Stimulated activated naive B cell treated with anti-CD40 and anti-IgM and Interleukin-4, amounts not matched to agents 10 μg/mL and 1 μg/mL and 100 μg/mL, for 72 hours (primary cell): ENCODE results near the gene YKT6.

Experiments
- ATAC-seq, 2 donors: fragments of 150-1000 bp; cut with Tn5 transposase; replicated peaks; 2 replicates each; pipeline ENCODE4 v1.10.0; 2021; ENCODE audit warnings: moderate library complexity in 1 of 2
- DNase-seq: peaks from one replicate; pipeline ENCODE4 v3.0.0; 2021
- H3K27ac Mint-ChIP-seq: one replicate; pipeline ENCODE4 v1.8.0; 2022; ENCODE audit warnings: mild to moderate bottlenecking, mixed read lengths
- H3K27me3 Mint-ChIP-seq, 2 donors: one replicate each; pipeline ENCODE4 v1.8.0; 2022; ENCODE audit warnings: mixed read lengths in 2 of 2
- H3K36me3 Mint-ChIP-seq, 2 donors: one replicate each; pipeline ENCODE4 v1.8.0; 2022; ENCODE audit warnings: mixed read lengths in 2 of 2, mild to moderate bottlenecking in 1 of 2
- H3K4me1 Mint-ChIP-seq, 2 donors: one replicate each; pipeline ENCODE4 v1.8.0; 2022; ENCODE audit warnings: mixed read lengths in 2 of 2, mild to moderate bottlenecking in 1 of 2
- H3K4me3 Mint-ChIP-seq, 2 donors: one replicate each; pipeline ENCODE4 v1.8.0; 2022; ENCODE audit warnings: mild to moderate bottlenecking in 2 of 2, mixed read lengths in 2 of 2, moderate library complexity in 1 of 2
- H3K9me3 Mint-ChIP-seq, 2 donors: one replicate each; pipeline ENCODE4 v1.8.0; 2022; ENCODE audit warnings: mixed read lengths in 2 of 2, mild to moderate bottlenecking in 1 of 2

The YKT6 gene

GRCh38 chr7:44182827-44183226, 18.0 kb upstream of the YKT6 start:
- H3K27me3 Mint-ChIP-seq: peaks cover 0 to 8% of the 10 kb centered on the region in 2 donors
- H3K9me3 Mint-ChIP-seq: peaks cover 4 to 9% of the 10 kb centered on the region in 2 donors
- no peak overlapping the region for H3K27ac Mint-ChIP-seq
- DNase-seq: no peak
- H3K36me3 Mint-ChIP-seq: no peaks in the 10 kb centered on the region
- no peak for ATAC-seq
- peaks cover 4 to 6% of the 10 kb centered on the region in 2 donors for H3K4me1 Mint-ChIP-seq
- H3K4me3 Mint-ChIP-seq: no peak overlapping the region

- Mint-ChIP-seq H3K4me1 (peaks cover 4 to 6% of the 10 kb centered on the region in 2 donors), H3K4me3 (no peak overlapping the region), H3K36me3 (no peaks in the 10 kb centered on the region), H3K27me3 (peaks cover 0 to 4% of the 10 kb centered on the region in 2 donors), H3K27ac (no peak overlapping the region), H3K9me3 (peaks cover 4 to 9% of the 10 kb centered on the region in 2 donors)
- ATAC-seq (no peak), DNase-seq (no peak)
Measured at GRCh38 chr7:44183386-44183785, 17.4 kb upstream of the YKT6 start.

DNA sequence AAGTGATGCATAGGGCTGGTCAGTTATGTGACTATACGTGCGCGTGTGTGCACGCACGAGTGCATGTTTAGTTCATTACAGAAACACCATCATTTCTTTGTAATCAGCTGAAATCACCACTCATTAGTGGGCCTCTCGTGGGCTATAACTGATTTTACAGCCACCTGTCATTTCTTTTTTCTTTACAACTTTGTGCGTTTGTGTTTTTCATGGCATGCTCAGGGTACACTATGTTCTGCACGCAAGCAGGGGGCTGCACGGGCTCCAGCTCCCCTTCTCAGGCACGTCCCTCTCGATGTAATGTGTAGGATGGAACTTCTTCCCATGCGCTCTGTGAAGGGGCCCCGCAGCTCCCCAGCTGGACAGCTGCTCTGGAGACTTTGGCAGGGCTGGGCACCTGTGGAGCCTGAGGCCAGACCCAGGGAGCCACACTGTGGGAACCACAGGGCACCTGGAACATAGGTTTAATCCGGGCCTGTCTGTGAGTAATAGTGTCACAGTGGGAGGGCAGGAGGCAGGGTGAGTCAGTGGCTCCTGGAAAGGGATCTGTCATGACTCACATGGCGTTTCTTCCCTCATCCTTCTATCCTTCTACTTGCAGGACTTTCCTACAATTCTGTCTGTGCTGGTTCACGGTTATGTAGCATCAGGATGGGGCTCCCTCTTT, 16.4 kb upstream of the YKT6 start:
- Mint-ChIP-seq H3K4me3 (no peak overlapping the region), H3K36me3 (no peaks in the 10 kb centered on the region), H3K4me1 (peaks cover 4 to 6% of the 10 kb centered on the region in 2 donors), H3K9me3 (peaks cover 4 to 9% of the 10 kb centered on the region in 2 donors), H3K27me3 (peaks cover 0 to 1% of the 10 kb centered on the region in 2 donors), H3K27ac (no peak overlapping the region)
- ATAC-seq (no peak), DNase-seq (no peak)

- H3K27ac Mint-ChIP-seq: no peak overlapping the region
- peaks cover 4 to 9% of the 10 kb centered on the region in 2 donors for H3K9me3 Mint-ChIP-seq
- no peak overlapping the region for H3K4me3 Mint-ChIP-seq
- no peaks in the 10 kb centered on the region for H3K36me3 Mint-ChIP-seq
- peaks cover 4 to 6% of the 10 kb centered on the region in 2 donors for H3K4me1 Mint-ChIP-seq
- no peak for DNase-seq
- no peaks in the 10 kb centered on the region for H3K27me3 Mint-ChIP-seq
- ATAC-seq: no peak
Measured at GRCh38 chr7:44184873-44185446, 15.8 kb upstream of the YKT6 start.

DNA sequence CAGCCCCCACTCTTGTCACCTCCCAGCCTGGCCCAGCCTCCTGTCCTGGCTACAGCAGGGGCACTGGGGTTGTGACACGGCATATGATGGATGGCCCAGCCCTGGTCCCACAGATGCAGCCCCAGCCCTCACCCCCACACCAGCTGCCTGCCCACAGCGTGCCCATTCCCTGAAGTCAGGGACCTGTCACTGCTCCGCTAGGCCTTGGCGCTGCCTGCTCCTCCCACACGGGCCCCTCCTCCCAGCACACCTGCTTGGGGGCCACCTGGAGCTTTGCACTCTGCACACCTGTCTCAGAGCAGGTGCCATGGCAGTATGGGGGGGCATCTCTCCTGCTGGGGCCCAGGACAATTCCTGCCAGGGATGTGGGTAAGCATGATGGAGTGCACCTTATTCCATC, 15.0 kb upstream of the YKT6 start:
- DNase-seq (no peak), ATAC-seq (no peak)
- peaks cover 4 to 6% of the 10 kb centered on the region in 2 donors for H3K4me1 Mint-ChIP-seq
- peaks cover 4 to 9% of the 10 kb centered on the region in 2 donors for H3K9me3 Mint-ChIP-seq
- H3K4me3 Mint-ChIP-seq: no peak overlapping the region
- H3K27me3 Mint-ChIP-seq: no peaks in the 10 kb centered on the region
- H3K36me3 Mint-ChIP-seq: no peaks in the 10 kb centered on the region
- no peak overlapping the region for H3K27ac Mint-ChIP-seq

GRCh38 chr7:44186736-44187135, 14.0 kb upstream of the YKT6 start:
- Mint-ChIP-seq H3K27me3 (no peaks in the 10 kb centered on the region), H3K4me3 (no peak overlapping the region), H3K9me3 (peaks cover 4 to 9% of the 10 kb centered on the region in 2 donors), H3K36me3 (no peaks in the 10 kb centered on the region), H3K4me1 (peaks cover 4 to 6% of the 10 kb centered on the region in 2 donors), H3K27ac (peak overlapping the region; percentile 28)
- ATAC-seq (no peak), DNase-seq (no peak)

GRCh38 chr7:44187636-44188416, 13.0 kb upstream of the YKT6 start:
- Mint-ChIP-seq H3K9me3 (peaks cover 3% of the 10 kb centered on the region in 2 donors), H3K27ac (no peak overlapping the region)

GRCh38 chr7:44188480-44189225, 12.1 kb upstream of the YKT6 start:
- H3K27me3 Mint-ChIP-seq: peaks cover 8 to 15% of the 10 kb centered on the region in 2 donors
- no peak overlapping the region for H3K4me3 Mint-ChIP-seq
- no peaks in the 10 kb centered on the region for H3K9me3 Mint-ChIP-seq
- peaks cover 6% of the 10 kb centered on the region in 2 donors for H3K4me1 Mint-ChIP-seq
- no peak for DNase-seq
- H3K36me3 Mint-ChIP-seq: no peaks in the 10 kb centered on the region
- no peak overlapping the region for H3K27ac Mint-ChIP-seq
- ATAC-seq: no peak

More at GRCh38 chr7:44187636-44188416, 13.0 kb upstream of the YKT6 start:
- no peak for ATAC-seq
- H3K4me1 Mint-ChIP-seq: peaks cover 4 to 6% of the 10 kb centered on the region in 2 donors
- DNase-seq: no peak
- peaks cover 3 to 9% of the 10 kb centered on the region in 2 donors for H3K27me3 Mint-ChIP-seq
- no peaks in the 10 kb centered on the region for H3K36me3 Mint-ChIP-seq
- H3K4me3 Mint-ChIP-seq: no peak overlapping the region

DNA sequence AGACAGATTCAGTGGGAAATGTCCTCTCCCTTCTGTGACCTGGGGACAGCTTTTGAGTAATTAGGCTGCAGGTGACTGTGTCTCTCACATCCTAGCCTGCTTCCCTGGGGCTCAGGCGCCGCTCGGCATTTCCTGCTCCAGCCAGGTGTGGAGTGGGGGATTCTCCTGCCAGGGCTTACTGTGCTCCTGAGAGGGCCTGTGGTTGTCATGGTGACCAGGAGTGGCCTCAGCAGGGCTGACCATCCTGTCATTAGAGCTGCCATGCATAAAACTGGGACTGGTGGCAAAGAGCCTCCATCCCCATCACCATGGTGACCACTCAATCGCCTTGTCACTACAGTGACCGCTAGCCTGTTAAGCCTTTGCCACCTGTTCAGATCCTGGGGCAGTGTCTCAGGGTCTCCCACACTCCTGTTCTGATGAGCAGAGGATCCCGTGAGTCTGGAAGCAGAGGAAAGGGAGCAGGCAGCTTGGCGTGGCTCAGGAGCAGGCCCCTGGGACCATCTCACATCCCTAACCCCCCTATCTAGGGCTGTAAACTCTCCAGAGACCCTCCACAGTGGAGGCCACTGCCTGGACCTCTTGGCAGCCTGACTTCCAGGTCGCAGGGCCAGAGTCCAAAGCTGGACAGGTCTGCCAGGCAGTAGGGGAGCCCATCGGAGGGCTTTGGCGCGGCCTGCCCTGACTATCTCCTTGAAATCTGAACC, 11.3 kb upstream of the YKT6 start, which contains the start of gene GCK:
Gene GCK (minus strand): TSS at position 154 of the 707 bp plus-strand sequence. CDS start 486 bp downstream, outside the sequence.
- DNase-seq: no peak
- H3K4me1 Mint-ChIP-seq: peaks cover 6 to 9% of the 10 kb centered on the region in 2 donors
- H3K27me3 Mint-ChIP-seq: peaks cover 12 to 15% of the 10 kb centered on the region in 2 donors
- no peak for ATAC-seq
- no peaks in the 10 kb centered on the region for H3K36me3 Mint-ChIP-seq
- no peak within 1 kb of the TSS for H3K4me3 Mint-ChIP-seq
- H3K27ac Mint-ChIP-seq: no peak within 1 kb of the TSS
- peaks cover 1 to 3% of the 10 kb centered on the region in 2 donors for H3K9me3 Mint-ChIP-seq

- ATAC-seq: no peak
- Mint-ChIP-seq H3K27me3 (peaks cover 12 to 15% of the 10 kb centered on the region in 2 donors), H3K4me1 (peaks cover 0 to 6% of the 10 kb centered on the region in 2 donors), H3K36me3 (no peaks in the 10 kb centered on the region), H3K9me3 (peaks cover 1 to 3% of the 10 kb centered on the region in 2 donors), H3K27ac (no peak overlapping the region), H3K4me3 (no peak overlapping the region)
- no peak for DNase-seq
Measured at GRCh38 chr7:44189993-44190872, 10.5 kb upstream of the YKT6 start.

DNA sequence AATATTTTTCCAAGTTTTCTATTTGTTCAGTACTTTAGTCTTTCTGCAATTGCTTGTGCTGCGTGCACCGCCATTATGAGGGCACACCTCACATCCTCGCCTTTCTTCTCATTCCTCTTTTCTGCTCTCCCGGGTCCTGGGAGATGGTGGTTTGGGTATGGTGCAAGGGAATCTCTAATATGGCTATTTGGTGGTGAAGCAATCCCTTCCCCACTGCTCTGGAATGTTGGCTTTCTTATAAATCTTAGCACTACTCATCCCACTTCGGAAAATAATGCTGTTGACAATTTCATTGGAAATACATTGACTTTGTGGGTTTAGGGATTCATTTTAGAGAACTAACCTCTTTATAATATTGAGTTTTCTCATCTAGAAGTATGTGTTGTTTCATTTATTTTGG, 9.6 kb upstream of the YKT6 start:
- peaks cover 1 to 3% of the 10 kb centered on the region in 2 donors for H3K9me3 Mint-ChIP-seq
- H3K4me1 Mint-ChIP-seq: peaks cover 2 to 6% of the 10 kb centered on the region in 2 donors
- H3K4me3 Mint-ChIP-seq: no peak overlapping the region
- peaks cover 12 to 15% of the 10 kb centered on the region in 2 donors for H3K27me3 Mint-ChIP-seq
- no peak overlapping the region for H3K27ac Mint-ChIP-seq
- no peak for ATAC-seq
- H3K36me3 Mint-ChIP-seq: no peaks in the 10 kb centered on the region
- DNase-seq: no peak

DNA sequence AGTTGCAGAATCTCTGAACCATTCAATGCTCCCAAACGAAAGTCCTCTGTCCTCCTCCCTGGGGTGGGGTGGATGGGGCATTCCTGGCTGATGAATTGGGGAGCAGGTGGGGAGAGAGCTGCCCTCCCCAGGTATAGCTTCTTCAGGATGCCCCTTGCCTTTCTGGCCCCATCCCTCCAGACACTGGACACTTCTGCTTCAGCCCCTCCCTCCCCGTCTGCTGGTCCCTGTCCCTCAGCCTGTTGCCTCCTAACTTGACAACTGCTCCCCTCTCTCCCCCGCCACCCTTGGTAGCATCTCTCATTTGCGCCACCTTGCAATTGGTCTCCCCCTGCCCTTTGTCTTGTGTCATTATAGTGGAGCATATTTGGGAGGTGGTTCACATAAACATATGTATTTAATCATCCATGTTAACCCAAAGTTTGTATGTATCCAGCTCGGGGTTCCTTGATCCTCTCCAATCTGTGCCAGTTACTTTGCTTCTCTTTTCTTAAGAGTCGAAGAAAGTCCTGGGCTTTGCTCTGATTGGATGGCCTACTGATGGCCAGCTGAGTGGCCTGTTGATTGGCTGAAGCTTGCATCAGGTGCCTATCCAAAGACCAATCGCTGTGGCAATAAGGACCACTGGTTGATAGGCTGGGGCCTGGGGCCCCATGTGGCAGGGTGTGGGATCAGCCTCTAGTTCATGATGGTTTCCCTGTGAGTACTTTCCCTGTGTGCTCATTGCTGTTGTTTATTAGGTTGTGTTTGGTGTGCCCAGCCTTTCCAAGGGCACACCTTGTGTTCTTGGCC, 7.6 kb upstream of the YKT6 start:
- peak in 1 of 2 donors; percentile 47 for ATAC-seq
- no peak overlapping the region for H3K27ac Mint-ChIP-seq
- H3K4me3 Mint-ChIP-seq: no peak overlapping the region
- peaks cover 12 to 15% of the 10 kb centered on the region in 2 donors for H3K27me3 Mint-ChIP-seq
- peaks cover 1 to 3% of the 10 kb centered on the region in 2 donors for H3K9me3 Mint-ChIP-seq
- peaks cover 8% of the 10 kb centered on the region in 2 donors for H3K4me1 Mint-ChIP-seq
- no peaks in the 10 kb centered on the region for H3K36me3 Mint-ChIP-seq
- no peak for DNase-seq
